Measurements from ENCODE around the gene RMRP. TPM values are rescaled to one million over a fixed set of nuclear protein-coding genes. Genes with fewer than 3 reads are reported as not detected.

Gene RMRP
- total RNA-seq, 2 donors from 2014 or later = 17,358 to 20,060 TPM

DNA sequence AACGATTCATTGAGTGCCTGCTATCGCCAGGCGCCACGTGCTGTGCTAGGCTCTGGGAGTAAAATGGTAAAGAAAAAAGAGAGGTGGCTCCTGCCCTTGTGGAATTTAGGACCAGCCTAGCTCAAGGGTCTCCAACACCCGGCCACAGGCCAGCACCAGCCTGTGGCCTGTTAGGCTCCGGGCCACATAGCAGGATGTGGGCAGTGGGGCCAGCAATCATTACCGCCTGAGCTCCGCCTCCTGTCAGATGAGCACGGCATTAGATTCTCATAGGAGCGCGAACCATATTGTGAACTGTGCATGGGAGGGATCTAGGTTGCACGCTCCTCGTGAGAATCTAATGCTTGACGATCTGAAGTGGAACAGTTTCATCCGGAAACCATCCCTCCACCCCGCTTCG, 1.5 kb downstream of the RMRP start:
- H3K9me3 Mint-ChIP-seq = no peaks in the 10 kb centered on the region
- 88 to 92% methylated on average over 9 to 17 of the region's 17 CpGs for WGBS, 2 experiments (ENCODE audit: insufficient coverage in 1 of 2, insufficient read length in 1 of 2)
- H3K9me3 ChIP-seq (ENCODE audit: control insufficient read depth, low read length) = no peaks in the 10 kb centered on the region
- no peak overlapping the region for H3K27ac Mint-ChIP-seq
- DNase-seq = no peak
- TF ChIP-seq, protein P1, sequence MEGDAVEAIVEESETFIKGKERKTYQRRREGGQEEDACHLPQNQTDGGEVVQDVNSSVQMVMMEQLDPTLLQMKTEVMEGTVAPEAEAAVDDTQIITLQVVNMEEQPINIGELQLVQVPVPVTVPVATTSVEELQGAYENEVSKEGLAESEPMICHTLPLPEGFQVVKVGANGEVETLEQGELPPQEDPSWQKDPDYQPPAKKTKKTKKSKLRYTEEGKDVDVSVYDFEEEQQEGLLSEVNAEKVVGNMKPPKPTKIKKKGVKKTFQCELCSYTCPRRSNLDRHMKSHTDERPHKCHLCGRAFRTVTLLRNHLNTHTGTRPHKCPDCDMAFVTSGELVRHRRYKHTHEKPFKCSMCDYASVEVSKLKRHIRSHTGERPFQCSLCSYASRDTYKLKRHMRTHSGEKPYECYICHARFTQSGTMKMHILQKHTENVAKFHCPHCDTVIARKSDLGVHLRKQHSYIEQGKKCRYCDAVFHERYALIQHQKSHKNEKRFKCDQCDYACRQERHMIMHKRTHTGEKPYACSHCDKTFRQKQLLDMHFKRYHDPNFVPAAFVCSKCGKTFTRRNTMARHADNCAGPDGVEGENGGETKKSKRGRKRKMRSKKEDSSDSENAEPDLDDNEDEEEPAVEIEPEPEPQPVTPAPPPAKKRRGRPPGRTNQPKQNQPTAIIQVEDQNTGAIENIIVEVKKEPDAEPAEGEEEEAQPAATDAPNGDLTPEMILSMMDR (conservative IDR thresholded peaks at IDR 0.05) = no peak
- H3K4me3 Mint-ChIP-seq = peak overlapping the region; percentile 76
- no peak overlapping the region for H3K27ac ChIP-seq (ENCODE audit: low read depth, low read length)
- peaks cover 14% of the 10 kb centered on the region for H3K36me3 Mint-ChIP-seq (ENCODE audit: low read depth)
- peaks cover 12% of the 10 kb centered on the region for H3K27me3 Mint-ChIP-seq (ENCODE audit: insufficient read depth)
- peaks cover 9% of the 10 kb centered on the region for H3K4me1 Mint-ChIP-seq
- H3K4me3 ChIP-seq (ENCODE audit: low read length) = no peak overlapping the region
- peaks cover 7% of the 10 kb centered on the region for H3K36me3 ChIP-seq (ENCODE audit: control insufficient read depth, insufficient read depth, low read length)
- H3K9ac ChIP-seq (ENCODE audit: extremely low read depth, low read length, poor library complexity, severe bottlenecking) = no peak overlapping the region
- no peaks in the 10 kb centered on the region for H3K4me1 ChIP-seq (ENCODE audit: control insufficient read depth, insufficient read depth, low read length)
- no peaks in the 10 kb centered on the region for H3K27me3 ChIP-seq (ENCODE audit: control insufficient read depth, insufficient read depth, low read length, poor library complexity, severe bottlenecking)

- H3K36me3 Mint-ChIP-seq (ENCODE audit: low read depth) = no peaks in the 10 kb centered on the region
- Histone ChIP-seq H3K4me3 (ENCODE audit: low read length) (no peak overlapping the region), H3K4me1 (ENCODE audit: control insufficient read depth, insufficient read depth, low read length) (no peaks in the 10 kb centered on the region), H3K27ac (ENCODE audit: low read depth, low read length) (no peak overlapping the region), H3K36me3 (ENCODE audit: control insufficient read depth, insufficient read depth, low read length) (no peaks in the 10 kb centered on the region), H3K9me3 (ENCODE audit: control insufficient read depth, low read length) (no peaks in the 10 kb centered on the region), H3K9ac (ENCODE audit: extremely low read depth, low read length, poor library complexity, severe bottlenecking) (no peak overlapping the region), H3K27me3 (ENCODE audit: control insufficient read depth, insufficient read depth, low read length, poor library complexity, severe bottlenecking) (no peaks in the 10 kb centered on the region)
- no peak overlapping the region for H3K4me3 Mint-ChIP-seq
- WGBS, 2 experiments (ENCODE audit: insufficient coverage in 1 of 2, insufficient read length in 1 of 2) = 67 to 98% methylated on average over 1 to 2 of the region's 2 CpGs
- peaks cover 3% of the 10 kb centered on the region for H3K4me1 Mint-ChIP-seq
- TF ChIP-seq, protein P1 (conservative IDR thresholded peaks at IDR 0.05) = no peak
- peaks cover 15% of the 10 kb centered on the region for H3K27me3 Mint-ChIP-seq (ENCODE audit: insufficient read depth)
- no peaks in the 10 kb centered on the region for H3K9me3 Mint-ChIP-seq
- DNase-seq = no peak
- H3K27ac Mint-ChIP-seq = no peak overlapping the region
Observed at GRCh38 chr9:35653611-35654010, 4.2 kb downstream of the RMRP start.

DNA sequence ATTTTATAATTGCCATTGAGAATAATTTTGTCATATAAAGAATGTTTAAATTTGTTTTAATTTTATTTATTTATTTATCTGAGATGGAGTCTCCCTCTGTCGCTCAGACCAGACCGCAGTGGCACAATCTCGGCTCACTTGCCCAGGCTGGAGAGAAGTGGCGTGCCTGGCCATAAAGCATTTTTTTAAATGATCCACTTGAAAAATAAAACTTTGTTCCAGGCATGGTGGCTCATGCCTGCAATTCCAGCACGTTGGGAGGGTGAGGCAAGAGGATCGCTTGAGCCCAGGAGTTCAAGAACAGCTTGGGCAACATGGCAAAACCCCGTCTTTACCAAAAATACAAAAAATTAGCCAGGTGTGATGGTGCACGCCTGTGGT, 5.0 kb downstream of the RMRP start:
- peaks cover 3% of the 10 kb centered on the region for H3K4me1 Mint-ChIP-seq
- peaks cover 21% of the 10 kb centered on the region for H3K27me3 Mint-ChIP-seq (ENCODE audit: insufficient read depth)
- Histone ChIP-seq H3K9me3 (ENCODE audit: control insufficient read depth, low read length) (no peaks in the 10 kb centered on the region), H3K9ac (ENCODE audit: extremely low read depth, low read length, poor library complexity, severe bottlenecking) (no peak overlapping the region), H3K27ac (ENCODE audit: low read depth, low read length) (no peak overlapping the region), H3K36me3 (ENCODE audit: control insufficient read depth, insufficient read depth, low read length) (no peaks in the 10 kb centered on the region), H3K27me3 (ENCODE audit: control insufficient read depth, insufficient read depth, low read length, poor library complexity, severe bottlenecking) (no peaks in the 10 kb centered on the region), H3K4me1 (ENCODE audit: control insufficient read depth, insufficient read depth, low read length) (no peaks in the 10 kb centered on the region), H3K4me3 (ENCODE audit: low read length) (no peak overlapping the region)
- H3K4me3 Mint-ChIP-seq = no peak overlapping the region
- H3K36me3 Mint-ChIP-seq (ENCODE audit: low read depth) = no peaks in the 10 kb centered on the region
- no peak overlapping the region for H3K27ac Mint-ChIP-seq
- WGBS, 2 experiments (ENCODE audit: insufficient coverage in 1 of 2, insufficient read length in 1 of 2) = 92 to 95% methylated on average over 6 to 8 of the region's 8 CpGs
- no peaks in the 10 kb centered on the region for H3K9me3 Mint-ChIP-seq
- DNase-seq = no peak
- TF ChIP-seq, protein P1 (conservative IDR thresholded peaks at IDR 0.05) = no peak

Measured in endodermal cell (in vitro differentiated cells).